Hepatocyte (in vitro differentiated cells): ENCODE results near the gene SCYGR4. TPM values are rescaled to one million over a fixed set of nuclear protein-coding genes. Genes with fewer than 3 reads are reported as not detected.

Source experiments
- DNase-seq: peaks from one replicate; pipeline ENCODE4 v3.0.0-alpha.2; 2016; ENCODE audit warnings: low spot score
- H2AFZ ChIP-seq: fragments of 200-600 bp; sonication (generic); 2 replicates; pipeline ENCODE4 v1.6.0; 2016; ENCODE audit warnings: antibody characterized with exemption, mild to moderate bottlenecking
- H3K27ac ChIP-seq: fragments of 200-600 bp; sonication (generic); 2 replicates; pipeline ENCODE4 v1.5.1; 2016; ENCODE audit warnings: mild to moderate bottlenecking
- H3K27me3 ChIP-seq: fragments of 200-600 bp; sonication (generic); 2 replicates; pipeline ENCODE4 v1.6.1; 2016
- H3K36me3 ChIP-seq: fragments of 200-600 bp; sonication (generic); replicated peaks from 2 replicates; pipeline ENCODE4 v1.5.1; 2016; ENCODE audit warnings: low read depth; ENCODE audit not compliant: insufficient read depth
- H3K4me1 ChIP-seq: fragments of 200-600 bp; sonication (generic); 2 replicates; pipeline ENCODE4 v1.5.1; 2016; ENCODE audit warnings: mild to moderate bottlenecking, moderate library complexity; ENCODE audit not compliant: insufficient read depth
- H3K4me2 ChIP-seq: fragments of 200-600 bp; sonication (generic); 2 replicates; pipeline ENCODE4 v1.6.0; 2016
- H3K4me3 ChIP-seq: fragments of 200-600 bp; sonication (generic); 2 replicates; pipeline ENCODE4 v1.5.1; 2016; ENCODE audit warnings: mild to moderate bottlenecking
- H3K79me2 ChIP-seq: fragments of 200-600 bp; sonication (generic); 2 replicates; pipeline ENCODE4 v1.6.0; 2017; ENCODE audit warnings: mild to moderate bottlenecking
- H3K9me2 ChIP-seq: fragments of 200-600 bp; sonication (generic); replicated peaks from 2 replicates; pipeline ENCODE4 v1.6.0; 2017; ENCODE audit warnings: mild to moderate bottlenecking; ENCODE audit not compliant: insufficient read depth
- H3K9me3 ChIP-seq: fragments of 200-600 bp; sonication (generic); 2 replicates; pipeline ENCODE4 v1.5.1; 2016; ENCODE audit warnings: low read depth, mild to moderate bottlenecking
- H4K20me1 ChIP-seq: fragments of 200-600 bp; sonication (generic); 2 replicates; pipeline ENCODE4 v1.6.0; 2016; ENCODE audit warnings: mild to moderate bottlenecking; ENCODE audit not compliant: insufficient read depth, poor library complexity, severe bottlenecking
- CTCF ChIP-seq: fragments of 200-600 bp; sonication (generic); IDR thresholded peaks from 2 replicates; pipeline ENCODE4 v1.5.1; 2016; ENCODE audit warnings: antibody characterized with exemption, mild to moderate bottlenecking; ENCODE audit not compliant: poor library complexity
- EZH2 ChIP-seq: fragments of 200-600 bp; sonication (generic); IDR thresholded peaks from 2 replicates; pipeline ENCODE4 v1.6.1; 2016; ENCODE audit warnings: antibody characterized with exemption, mild to moderate bottlenecking, borderline replicate concordance
- EZH2phosphoT487 ChIP-seq: fragments of 200-600 bp; sonication (generic); IDR thresholded peaks from one replicate; pipeline ENCODE4 v1.6.1; 2018; ENCODE audit warnings: antibody characterized with exemption, mild to moderate bottlenecking, low read depth, moderate library complexity; ENCODE audit not compliant: unreplicated experiment, severe bottlenecking
- WGBS: methylation state at CpG from one replicate; pipeline ENCODE4 v1.1.6; 2016; ENCODE audit warnings: low lambda C conversion rate; ENCODE audit errors: missing lambda C conversion rate; 5-methylcytosine and 5-hydroxymethylcytosine counted together
- polyA plus RNA-seq: library from polyadenylated mRNA; unstranded; fragments of >200 nt; fragmentation: Nextera tagmentation; extraction: Ambion mirVana; gene quantifications from 2 replicates; pipeline ENCODE4 v1.2.1, GENCODE V29; 2016
- total RNA-seq: library from RNA; depleted of rRNA; stranded (reverse); fragments of >200 nt; gene quantifications from 2 replicates; pipeline ENCODE4 v1.2.3, GENCODE V29; 2014

The SCYGR4 gene
- total RNA-seq (not detected in 2 replicates), polyA plus RNA-seq (not detected in 2 replicates)

- Histone ChIP-seq H3K36me3 (no peaks in the 10 kb centered on the region), H3K4me2 (no peak within 1 kb of the TSS), H3K4me1 (no peaks in the 10 kb centered on the region), H3K79me2 (no peaks in the 10 kb centered on the region), H4K20me1 (no peaks in the 10 kb centered on the region), H3K9me2 (no peaks in the 10 kb centered on the region), H3K27ac (no peak within 1 kb of the TSS), H3K9me3 (no peaks in the 10 kb centered on the region), H3K4me3 (no peak within 1 kb of the TSS), H3K27me3 (no peaks in the 10 kb centered on the region), H2AFZ (no peak within 1 kb of the TSS)
- no peak for DNase-seq
- WGBS = 89% methylated on average over 20 of the region's 20 CpGs
- TF ChIP-seq EZH2 (no peak), EZH2phosphoT487 (no peak), CTCF (no peak)
These were observed at the start of gene SCYGR4 for GRCh38 chr2:227617316-227618230. Gene SCYGR4 (plus strand): TSS chr2:227617498. CDS start chr2:227617498, 0 bp downstream.

- DNase-seq = no peak
- no peaks in the 10 kb centered on the region for H3K9me2 ChIP-seq
- no peak overlapping the region for H3K27ac ChIP-seq
- 91% methylated on average over 2 of the region's 2 CpGs for WGBS
- no peaks in the 10 kb centered on the region for H4K20me1 ChIP-seq
- TF ChIP-seq CTCF (no peak), EZH2phosphoT487 (no peak), EZH2 (no peak)
- no peaks in the 10 kb centered on the region for H3K9me3 ChIP-seq
- no peak overlapping the region for H3K4me2 ChIP-seq
- H3K4me3 ChIP-seq = no peak overlapping the region
- no peaks in the 10 kb centered on the region for H3K79me2 ChIP-seq
- no peaks in the 10 kb centered on the region for H3K27me3 ChIP-seq
- no peak overlapping the region for H2AFZ ChIP-seq
- no peaks in the 10 kb centered on the region for H3K4me1 ChIP-seq
- no peaks in the 10 kb centered on the region for H3K36me3 ChIP-seq
These were observed 48.5 kb upstream of the SCYGR4 start for GRCh38 chr2:227568852-227569169.

GRCh38 chr2:227570615-227571014, 46.7 kb upstream of the SCYGR4 start:
- no peaks in the 10 kb centered on the region for H3K9me3 ChIP-seq

More at GRCh38 chr2:227570615-227571014, 46.7 kb upstream of the SCYGR4 start:
- no peaks in the 10 kb centered on the region for H4K20me1 ChIP-seq
- WGBS = 41% methylated on average over 1 of the region's 1 CpG
- H3K27me3 ChIP-seq = no peaks in the 10 kb centered on the region
- no peak for DNase-seq
- no peaks in the 10 kb centered on the region for H3K36me3 ChIP-seq
- TF ChIP-seq EZH2phosphoT487 (no peak), CTCF (no peak), EZH2 (no peak)
- no peak overlapping the region for H2AFZ ChIP-seq
- H3K4me2 ChIP-seq = no peak overlapping the region
- H3K9me2 ChIP-seq = no peaks in the 10 kb centered on the region
- no peak overlapping the region for H3K27ac ChIP-seq
- no peak overlapping the region for H3K4me3 ChIP-seq
- H3K4me1 ChIP-seq = no peaks in the 10 kb centered on the region
- no peaks in the 10 kb centered on the region for H3K79me2 ChIP-seq
